Smooth muscle cell (in vitro differentiated cells): Measurements from ENCODE around the gene CENPV. TPM values are rescaled to one million over a fixed set of nuclear protein-coding genes. Genes with fewer than 3 reads are reported as not detected.

Source experiments
- DNase-seq: peaks from one replicate; lab custom pipeline; 2025; ENCODE audit not compliant: unreplicated experiment; lab: John Stamatoyannopoulos, UW
- H2AFZ ChIP-seq: fragments of 200-600 bp; sonication (generic); 2 replicates; pipeline ENCODE4 v1.6.0; 2016; ENCODE audit warnings: antibody characterized with exemption, low read depth, mild to moderate bottlenecking
- H3F3A ChIP-seq: fragments of 200-600 bp; sonication (generic); 2 replicates; pipeline ENCODE4 v1.6.0; 2017; ENCODE audit warnings: antibody characterized with exemption, low read depth
- H3K27ac ChIP-seq: fragments of 200-600 bp; sonication (generic); 2 replicates; pipeline ENCODE4 v1.5.1; 2016; ENCODE audit warnings: low read depth, mild to moderate bottlenecking
- H3K27me3 ChIP-seq: fragments of 200-600 bp; sonication (generic); 2 replicates; pipeline ENCODE4 v1.6.1; 2016; ENCODE audit warnings: low read depth, mild to moderate bottlenecking
- H3K36me3 ChIP-seq: fragments of 200-600 bp; sonication (generic); 2 replicates; pipeline ENCODE4 v1.5.1; 2016; ENCODE audit warnings: low read depth
- H3K4me1 ChIP-seq: fragments of 200-600 bp; sonication (generic); 2 replicates; pipeline ENCODE4 v1.5.1; 2016; ENCODE audit warnings: low read depth
- H3K4me2 ChIP-seq: fragments of 200-600 bp; sonication (generic); 2 replicates; pipeline ENCODE4 v1.6.0; 2016; ENCODE audit warnings: mild to moderate bottlenecking
- H3K4me3 ChIP-seq: fragments of 200-600 bp; sonication (generic); 2 replicates; pipeline ENCODE4 v1.5.1; 2016; ENCODE audit warnings: mild to moderate bottlenecking
- H3K79me2 ChIP-seq: fragments of 200-600 bp; sonication (generic); 2 replicates; pipeline ENCODE4 v1.6.0; 2016; ENCODE audit warnings: low read depth, mild to moderate bottlenecking
- H3K9ac ChIP-seq: fragments of 200-600 bp; sonication (generic); 2 replicates; pipeline ENCODE4 v1.6.0; 2016; ENCODE audit warnings: low read depth
- H3K9me3 ChIP-seq: fragments of 200-600 bp; sonication (generic); replicated peaks from 2 replicates; pipeline ENCODE4 v1.5.1; 2016; ENCODE audit warnings: low read depth
- H4K20me1 ChIP-seq: fragments of 200-600 bp; sonication (generic); 2 replicates; pipeline ENCODE4 v1.6.0; 2016; ENCODE audit warnings: low read depth
- CTCF ChIP-seq: fragments of 200-600 bp; sonication (generic); IDR thresholded peaks from 2 replicates; pipeline ENCODE4 v1.5.1; 2017; ENCODE audit warnings: borderline replicate concordance, mild to moderate bottlenecking, antibody characterized with exemption; ENCODE audit not compliant: insufficient read depth, poor library complexity, severe bottlenecking
- WGBS: methylation state at CpG from one replicate; pipeline ENCODE4 v1.1.7; 2016; ENCODE audit warnings: low lambda C conversion rate; 5-methylcytosine and 5-hydroxymethylcytosine counted together
- polyA plus RNA-seq: library from polyadenylated mRNA; unstranded; fragments of >200 nt; fragmentation: Nextera tagmentation; extraction: Ambion mirVana; gene quantifications from 2 replicates; pipeline ENCODE4 v1.2.1, GENCODE V29; 2016
- total RNA-seq: library from RNA; depleted of rRNA; stranded (reverse); fragments of >200 nt; gene quantifications from 2 replicates; pipeline ENCODE4 v1.2.3, GENCODE V29; 2014

Gene CENPV
- total and polyA plus RNA-seq, 2 experiments from 2014 or later, result 17.5 to 44.5 TPM

- no peaks in the 10 kb centered on the region for H3K27me3 ChIP-seq
- WGBS, result 7% methylated on average over 10 of the region's 10 CpGs
- H3K27ac ChIP-seq, result no peak overlapping the region
- H3F3A ChIP-seq, result no peaks in the 10 kb centered on the region
- no peak for DNase-seq
- no peaks in the 10 kb centered on the region for H3K9me3 ChIP-seq
- TF ChIP-seq CTCF, result no peak
- peak overlapping the region; percentile 76 for H3K4me3 ChIP-seq
- H3K9ac ChIP-seq, result peak overlapping the region; percentile 6
- H3K36me3 ChIP-seq, result no peaks in the 10 kb centered on the region
- peak overlapping the region; percentile 60 for H2AFZ ChIP-seq
- H3K79me2 ChIP-seq, result peaks cover 13% of the 10 kb centered on the region
- no peaks in the 10 kb centered on the region for H4K20me1 ChIP-seq
- peak overlapping the region; percentile 95 for H3K4me2 ChIP-seq
- peaks cover 8% of the 10 kb centered on the region for H3K4me1 ChIP-seq
Observed at GRCh38 chr17:16351831-16352230, 1.4 kb downstream of the CENPV start.

- Histone ChIP-seq H3K4me3 (no peak overlapping the region), H3K27ac (no peak overlapping the region), H3K9ac (no peak overlapping the region), H3K79me2 (peaks cover 13% of the 10 kb centered on the region), H3F3A (no peaks in the 10 kb centered on the region), H3K27me3 (no peaks in the 10 kb centered on the region), H3K4me2 (no peak overlapping the region), H2AFZ (no peak overlapping the region), H3K36me3 (no peaks in the 10 kb centered on the region), H3K4me1 (peaks cover 8% of the 10 kb centered on the region), H4K20me1 (no peaks in the 10 kb centered on the region), H3K9me3 (no peaks in the 10 kb centered on the region)
- 97% methylated on average over 5 of the region's 5 CpGs for WGBS
- no peak for TF ChIP-seq CTCF
- DNase-seq, result no peak
Observed at GRCh38 chr17:16349431-16349830, 3.8 kb downstream of the CENPV start.

- Histone ChIP-seq H3K4me3 (no peak overlapping the region), H4K20me1 (no peaks in the 10 kb centered on the region), H3K27ac (no peak overlapping the region), H3F3A (no peaks in the 10 kb centered on the region), H3K9ac (no peak overlapping the region), H2AFZ (no peak overlapping the region), H3K4me1 (peaks cover 8% of the 10 kb centered on the region), H3K4me2 (no peak overlapping the region), H3K27me3 (no peaks in the 10 kb centered on the region), H3K9me3 (no peaks in the 10 kb centered on the region), H3K36me3 (no peaks in the 10 kb centered on the region), H3K79me2 (peaks cover 13% of the 10 kb centered on the region)
- TF ChIP-seq CTCF, result no peak
- no peak for DNase-seq
- 96% methylated on average over 5 of the region's 6 CpGs for WGBS
Observed at GRCh38 chr17:16348586-16348985, 4.7 kb downstream of the CENPV start.

- no peaks in the 10 kb centered on the region for H3F3A ChIP-seq
- H3K27me3 ChIP-seq, result no peaks in the 10 kb centered on the region
- peaks cover 8% of the 10 kb centered on the region for H3K4me1 ChIP-seq
- no peak overlapping the region for H3K4me3 ChIP-seq
- H3K36me3 ChIP-seq, result no peaks in the 10 kb centered on the region
- H3K9ac ChIP-seq, result no peak overlapping the region
- no peak for TF ChIP-seq CTCF
- DNase-seq, result no peak
- H3K79me2 ChIP-seq, result peaks cover 9% of the 10 kb centered on the region
- no peaks in the 10 kb centered on the region for H3K9me3 ChIP-seq
- 94% methylated on average over 6 of the region's 6 CpGs for WGBS
- H3K27ac ChIP-seq, result no peak overlapping the region
- H4K20me1 ChIP-seq, result no peaks in the 10 kb centered on the region
- no peak overlapping the region for H2AFZ ChIP-seq
- H3K4me2 ChIP-seq, result no peak overlapping the region
Observed at GRCh38 chr17:16346721-16347271, 6.5 kb downstream of the CENPV start.
